ENCODE data around the gene ZNF428. TPM values are rescaled to one million over a fixed set of nuclear protein-coding genes. Genes with fewer than 3 reads are reported as not detected.

Gene ZNF428
- total and polyA plus RNA-seq, 2 of the 8 experiments (the other 6 are each of a cell fraction or from before 2014, with no cell fraction given) = 7.8 to 16.7 TPM

DNA sequence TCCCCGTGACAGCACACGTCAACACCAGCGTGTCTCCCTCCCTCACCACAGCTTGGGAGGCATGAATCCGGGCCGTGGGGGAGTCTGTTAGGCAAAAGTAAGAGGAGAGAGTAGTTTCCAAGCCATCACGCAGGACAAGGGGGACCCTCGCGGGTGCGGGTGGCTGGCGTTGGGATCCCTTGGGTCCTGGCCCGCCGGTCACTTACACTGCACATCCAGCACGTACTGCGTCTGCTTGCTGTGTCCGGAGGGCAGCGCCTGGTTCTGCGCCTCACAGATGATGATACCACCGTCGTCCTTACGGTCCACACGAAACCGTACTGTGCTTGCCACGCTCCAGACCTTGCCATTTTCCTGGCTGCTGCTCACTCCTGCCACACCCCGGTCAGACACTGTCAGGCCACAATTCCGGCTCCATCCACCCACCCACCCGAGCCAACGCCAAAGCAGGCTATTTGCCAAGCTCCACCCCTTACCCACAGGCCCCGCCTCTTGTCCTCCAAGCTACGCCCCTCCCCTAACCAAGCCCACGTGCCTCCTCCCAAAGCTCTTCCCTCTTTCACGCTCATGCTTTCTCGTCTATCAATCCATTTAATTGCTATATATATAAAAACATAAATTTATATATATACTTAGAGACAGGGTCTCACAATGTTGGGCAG, 6.6 kb upstream of the ZNF428 start:
- no peak overlapping the region for H3K56ac ChIP-seq (replicated peaks; ENCODE audit: insufficient read length, low read depth, low read length)
- POLR2A ChIA-PET (ENCODE audit: partially characterized antibody) = interaction anchor here (1.3 to 1.4 kb wide), 2 partner anchors 9 to 31 kb away, joined by 3 to 9 read pairs; no protein-coding TSS in a partner anchor
- 0 out of 2 replicates have a peak overlapping the region, but pooled peaks have one; percentile 61 for H2BK15ac ChIP-seq (ENCODE audit: low read length)
- no peak overlapping the region for H4K5ac ChIP-seq (ENCODE audit: insufficient read length, low read depth, low read length)
- WGBS, 2 experiments (ENCODE audit: extremely low coverage in 1 of 2, insufficient coverage in 1 of 2, insufficient read length in 1 of 2, insufficient replicate concordance in 2 of 2, low coverage in 1 of 2, low lambda C conversion rate in 2 of 2, missing lambda C conversion rate in 1 of 2) = 88% methylated on average over 32 of the region's 32 CpGs; no CpG with 5 or more reads in 1 of the 2 experiments
- H2AFZ ChIP-seq (ENCODE audit: low read length) = no peak overlapping the region
- H3K4me2 ChIP-seq (ENCODE audit: insufficient read depth in 1 of 2, low read depth in 2 of 2, low read length in 2 of 2) = no peak overlapping the region
- no peak overlapping the region for H2BK120ac ChIP-seq (replicated peaks; ENCODE audit: low read depth, low read length)
- CTCF ChIA-PET (ENCODE audit: partially characterized antibody) = interaction anchor here (0.5 to 3.8 kb wide), 30 partner anchors 9 to 150 kb away, joined by 3 to 30 read pairs (median 4); partner anchors contain the start of genes IRGQ, SRRM5 and ZNF576
- no peak overlapping the region for H3K18ac ChIP-seq (ENCODE audit: extremely low read depth, low read length)
- peaks cover 1 to 4% of the 10 kb centered on the region in 2 experiments for H4K20me1 ChIP-seq (replicated peaks in 1 of 2; ENCODE audit: control insufficient read depth in 1 of 2, insufficient read depth in 2 of 2, low read length in 2 of 2)
- peak overlapping the region; percentile 60; the same call in 1 of the 2 replicates for H2BK12ac ChIP-seq (ENCODE audit: low read depth, low read length)
- H3K36me3 ChIP-seq (ENCODE audit: control insufficient read depth in 2 of 4, insufficient read depth in 4 of 4, low read length in 3 of 4) = no peaks in the 10 kb centered on the region; a peak in 2 of 8 replicates
- H3K9ac ChIP-seq (replicated peaks in 1 of 4; ENCODE audit: extremely low read depth in 1 of 4, low read depth in 3 of 4, low read length in 3 of 4) = no peak overlapping the region
- peak in 1 of 2 experiments; percentile 79 for DNase-seq (ENCODE audit: low read depth in 1 of 2, low spot score in 2 of 2)
- no peak overlapping the region for H3K4ac ChIP-seq (replicated peaks; ENCODE audit: insufficient read length, low read depth, low read length)
- no peak overlapping the region for H4K91ac ChIP-seq (replicated peaks; ENCODE audit: insufficient read length, low read length)
- 0 out of 2 replicates have a peak overlapping the region, but pooled peaks have one; percentile 26 for H2AK5ac ChIP-seq (ENCODE audit: low read depth, low read length)
- H3K9me3 ChIP-seq (ENCODE audit: insufficient read depth in 2 of 2, low read depth in 1 of 2, low read length in 1 of 2) = no peaks in the 10 kb centered on the region
- H3K79me2 ChIP-seq (ENCODE audit: control insufficient read depth in 1 of 2, insufficient read depth in 2 of 2, low read length in 2 of 2) = no peaks in the 10 kb centered on the region; a peak in 1 of 4 replicates
- FAIRE-seq = no peak
- H3K23me2 ChIP-seq (ENCODE audit: low read depth, low read length) = no peaks in the 10 kb centered on the region; the same call in 1 of the 2 replicates
- TF ChIP-seq, protein P1, sequence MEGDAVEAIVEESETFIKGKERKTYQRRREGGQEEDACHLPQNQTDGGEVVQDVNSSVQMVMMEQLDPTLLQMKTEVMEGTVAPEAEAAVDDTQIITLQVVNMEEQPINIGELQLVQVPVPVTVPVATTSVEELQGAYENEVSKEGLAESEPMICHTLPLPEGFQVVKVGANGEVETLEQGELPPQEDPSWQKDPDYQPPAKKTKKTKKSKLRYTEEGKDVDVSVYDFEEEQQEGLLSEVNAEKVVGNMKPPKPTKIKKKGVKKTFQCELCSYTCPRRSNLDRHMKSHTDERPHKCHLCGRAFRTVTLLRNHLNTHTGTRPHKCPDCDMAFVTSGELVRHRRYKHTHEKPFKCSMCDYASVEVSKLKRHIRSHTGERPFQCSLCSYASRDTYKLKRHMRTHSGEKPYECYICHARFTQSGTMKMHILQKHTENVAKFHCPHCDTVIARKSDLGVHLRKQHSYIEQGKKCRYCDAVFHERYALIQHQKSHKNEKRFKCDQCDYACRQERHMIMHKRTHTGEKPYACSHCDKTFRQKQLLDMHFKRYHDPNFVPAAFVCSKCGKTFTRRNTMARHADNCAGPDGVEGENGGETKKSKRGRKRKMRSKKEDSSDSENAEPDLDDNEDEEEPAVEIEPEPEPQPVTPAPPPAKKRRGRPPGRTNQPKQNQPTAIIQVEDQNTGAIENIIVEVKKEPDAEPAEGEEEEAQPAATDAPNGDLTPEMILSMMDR (IDR thresholded peaks at IDR 0.05; ENCODE audit: control extremely low read depth in 1 of 3, insufficient read depth in 1 of 3, low read depth in 1 of 3, low read length in 3 of 3) = peak in 2 of 3 experiments; percentile 15 to 39; a peak in 3 of 4 replicates
- TF ChIP-seq PHF8 (conservative IDR thresholded peaks at IDR 0.05; ENCODE audit: low read depth, low read length) (no peak), POU5F1 (IDR thresholded peaks at IDR 0.05; ENCODE audit: low read depth, low read length) (no peak)
- no peak overlapping the region for H4K8ac ChIP-seq (ENCODE audit: extremely low read depth, insufficient read depth, low read length)
- H3K4me1 ChIP-seq (replicated peaks in 1 of 4; ENCODE audit: control insufficient read depth in 3 of 4, insufficient read depth in 4 of 4, low read length in 3 of 4) = peaks cover 0 to 6% (median 3%) of the 10 kb centered on the region in 4 experiments; a peak in 2 of 7 replicates
- no peaks in the 10 kb centered on the region for H3K27me3 ChIP-seq (replicated peaks in 1 of 4; ENCODE audit: control insufficient read depth in 3 of 4, extremely low read depth in 1 of 4, insufficient read depth in 3 of 4, low read length in 3 of 4)
- H2BK20ac ChIP-seq (ENCODE audit: low read length) = no peak overlapping the region
- no peak overlapping the region for H3K4me3 ChIP-seq (ENCODE audit: extremely low read depth in 1 of 4, insufficient read depth in 2 of 4, low read depth in 3 of 4, low read length in 4 of 4)
- peak overlapping the region; percentile 66; the same call in 1 of the 2 replicates for H2BK5ac ChIP-seq (ENCODE audit: low read depth, low read length)
- no peak overlapping the region for H3K23ac ChIP-seq (ENCODE audit: insufficient read length)
- H3K79me1 ChIP-seq (ENCODE audit: low read depth, low read length) = no peaks in the 10 kb centered on the region
- H3K14ac ChIP-seq (ENCODE audit: insufficient read length) = no peak overlapping the region
- H3K27ac ChIP-seq (ENCODE audit: low read depth, low read length) = no peak overlapping the region
